Measurements from ENCODE around the gene PHACTR1. TPM values are rescaled to one million over a fixed set of nuclear protein-coding genes. Genes with fewer than 3 reads are reported as not detected.

Gene PHACTR1
- polyA plus RNA-seq, 2 of the 4 experiments (the other 2 are of a cell fraction), result not detected

- 0% methylated on average over 1 of the region's 1 CpG for WGBS (ENCODE audit: missing lambda C conversion rate)
- POLR2A ChIA-PET, result no interaction called here
- no peak for FAIRE-seq
- ATAC-seq, result no peak
- DNase-seq (ENCODE audit: low read depth in 1 of 2, low spot score in 1 of 2), result no peak
- H3K4me1 ChIP-seq, result no peaks in the 10 kb centered on the region
- no peaks in the 10 kb centered on the region for H3K9me3 ChIP-seq
- no peak for TF ChIP-seq JUNB (IDR thresholded peaks at IDR 0.05)
- CTCF ChIA-PET, result no interaction called here
- no peak overlapping the region for H3K4me2 ChIP-seq
- no peak overlapping the region for H3K4me3 ChIP-seq
- H3K27ac ChIP-seq, result no peak overlapping the region
Observed at GRCh38 chr6:12818324-12818723, 101.8 kb downstream of the PHACTR1 start.

- ATAC-seq, result no peak
- no peaks in the 10 kb centered on the region for H3K9me3 ChIP-seq
- no peak for DNase-seq (ENCODE audit: low read depth in 1 of 2, low spot score in 1 of 2)
- no peak overlapping the region for H3K4me3 ChIP-seq
- H3K27ac ChIP-seq, result no peak overlapping the region
- TF ChIP-seq JUNB (IDR thresholded peaks at IDR 0.05), result no peak
- H3K4me1 ChIP-seq, result no peaks in the 10 kb centered on the region
- 36% methylated on average over 8 of the region's 8 CpGs for WGBS (ENCODE audit: missing lambda C conversion rate)
- no peak overlapping the region for H3K4me2 ChIP-seq
- FAIRE-seq, result no peak
- ChIA-PET POLR2A (no interaction called here), CTCF (no interaction called here)
Observed at GRCh38 chr6:12823847-12824246, 107.3 kb downstream of the PHACTR1 start.

DNA sequence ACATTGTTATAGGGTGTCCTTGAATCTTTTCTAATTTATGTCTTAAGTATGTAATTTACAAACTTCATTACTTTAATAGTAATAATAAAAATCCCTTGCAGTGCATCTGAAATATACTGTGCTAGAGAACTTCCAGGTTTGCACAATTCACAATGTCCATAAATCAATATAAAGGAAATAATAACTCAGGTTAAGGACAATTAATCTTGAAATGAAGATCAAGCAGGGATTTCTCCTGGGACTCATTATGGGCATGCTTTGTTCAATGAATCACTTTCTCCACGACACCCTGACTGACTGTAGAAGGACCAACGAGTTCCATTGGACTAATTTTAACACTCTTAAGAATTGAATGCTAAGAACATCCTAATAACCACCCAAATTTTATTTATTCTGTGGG lies 110.0 kb downstream of the PHACTR1 start:
- ChIA-PET POLR2A (no interaction called here), CTCF (no interaction called here)
- H3K4me1 ChIP-seq, result no peaks in the 10 kb centered on the region
- TF ChIP-seq CBX8 (IDR thresholded peaks at IDR 0.05) (no peak; the same call in 1 of the 2 replicates), HDAC2 (IDR thresholded peaks at IDR 0.05) (no peak), EP300 (IDR thresholded peaks at IDR 0.05) (no peak), POLR2A (IDR thresholded peaks at IDR 0.05; ENCODE audit: low read length) (no peak), TFCP2L1 (CRISPR knock-in tag; IDR thresholded peaks at IDR 0.05) (no peak), RARB (CRISPR knock-in tag; IDR thresholded peaks at IDR 0.05) (no peak), RNF2 (IDR thresholded peaks at IDR 0.05; ENCODE audit: borderline replicate concordance, low read depth) (no peak), HOXB13 (CRISPR knock-in tag; IDR thresholded peaks at IDR 0.05; ENCODE audit: low read depth) (no peak), POLR2AphosphoS2 (conservative IDR thresholded peaks at IDR 0.05; ENCODE audit: low read length) (no peak), CHD4 (IDR thresholded peaks at IDR 0.05; ENCODE audit: borderline replicate concordance) (no peak), FOSB (CRISPR knock-in tag; IDR thresholded peaks at IDR 0.05) (no peak), ZSCAN20 (CRISPR knock-in tag; IDR thresholded peaks at IDR 0.05) (no peak), CEBPB (IDR thresholded peaks at IDR 0.05) (no peak), ZFP36 (IDR thresholded peaks at IDR 0.05; ENCODE audit: borderline replicate concordance, partially characterized antibody) (no peak)
- TF ChIP-seq, protein P1, sequence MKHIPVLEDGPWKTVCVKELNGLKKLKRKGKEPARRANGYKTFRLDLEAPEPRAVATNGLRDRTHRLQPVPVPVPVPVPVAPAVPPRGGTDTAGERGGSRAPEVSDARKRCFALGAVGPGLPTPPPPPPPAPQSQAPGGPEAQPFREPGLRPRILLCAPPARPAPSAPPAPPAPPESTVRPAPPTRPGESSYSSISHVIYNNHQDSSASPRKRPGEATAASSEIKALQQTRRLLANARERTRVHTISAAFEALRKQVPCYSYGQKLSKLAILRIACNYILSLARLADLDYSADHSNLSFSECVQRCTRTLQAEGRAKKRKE (CRISPR knock-in tag; IDR thresholded peaks at IDR 0.05; ENCODE audit: low read depth), result no peak
- TF ChIP-seq, protein P2, sequence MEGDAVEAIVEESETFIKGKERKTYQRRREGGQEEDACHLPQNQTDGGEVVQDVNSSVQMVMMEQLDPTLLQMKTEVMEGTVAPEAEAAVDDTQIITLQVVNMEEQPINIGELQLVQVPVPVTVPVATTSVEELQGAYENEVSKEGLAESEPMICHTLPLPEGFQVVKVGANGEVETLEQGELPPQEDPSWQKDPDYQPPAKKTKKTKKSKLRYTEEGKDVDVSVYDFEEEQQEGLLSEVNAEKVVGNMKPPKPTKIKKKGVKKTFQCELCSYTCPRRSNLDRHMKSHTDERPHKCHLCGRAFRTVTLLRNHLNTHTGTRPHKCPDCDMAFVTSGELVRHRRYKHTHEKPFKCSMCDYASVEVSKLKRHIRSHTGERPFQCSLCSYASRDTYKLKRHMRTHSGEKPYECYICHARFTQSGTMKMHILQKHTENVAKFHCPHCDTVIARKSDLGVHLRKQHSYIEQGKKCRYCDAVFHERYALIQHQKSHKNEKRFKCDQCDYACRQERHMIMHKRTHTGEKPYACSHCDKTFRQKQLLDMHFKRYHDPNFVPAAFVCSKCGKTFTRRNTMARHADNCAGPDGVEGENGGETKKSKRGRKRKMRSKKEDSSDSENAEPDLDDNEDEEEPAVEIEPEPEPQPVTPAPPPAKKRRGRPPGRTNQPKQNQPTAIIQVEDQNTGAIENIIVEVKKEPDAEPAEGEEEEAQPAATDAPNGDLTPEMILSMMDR (IDR thresholded peaks at IDR 0.05), result no peak
- TF ChIP-seq, protein P3, sequence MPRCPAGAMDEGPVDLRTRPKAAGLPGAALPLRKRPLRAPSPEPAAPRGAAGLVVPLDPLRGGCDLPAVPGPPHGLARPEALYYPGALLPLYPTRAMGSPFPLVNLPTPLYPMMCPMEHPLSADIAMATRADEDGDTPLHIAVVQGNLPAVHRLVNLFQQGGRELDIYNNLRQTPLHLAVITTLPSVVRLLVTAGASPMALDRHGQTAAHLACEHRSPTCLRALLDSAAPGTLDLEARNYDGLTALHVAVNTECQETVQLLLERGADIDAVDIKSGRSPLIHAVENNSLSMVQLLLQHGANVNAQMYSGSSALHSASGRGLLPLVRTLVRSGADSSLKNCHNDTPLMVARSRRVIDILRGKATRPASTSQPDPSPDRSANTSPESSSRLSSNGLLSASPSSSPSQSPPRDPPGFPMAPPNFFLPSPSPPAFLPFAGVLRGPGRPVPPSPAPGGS (IDR thresholded peaks at IDR 0.05), result no peak
- ATAC-seq (no peak), FAIRE-seq (no peak), DNase-seq (ENCODE audit: low read depth in 1 of 2, low spot score in 1 of 2) (no peak)
- WGBS (ENCODE audit: missing lambda C conversion rate), result 4% methylated on average over 2 of the region's 2 CpGs
- H3K4me3 ChIP-seq, result no peak overlapping the region
- H3K9me3 ChIP-seq, result no peaks in the 10 kb centered on the region
- no peak overlapping the region for H3K27ac ChIP-seq
- H3K4me2 ChIP-seq, result no peak overlapping the region

DNA sequence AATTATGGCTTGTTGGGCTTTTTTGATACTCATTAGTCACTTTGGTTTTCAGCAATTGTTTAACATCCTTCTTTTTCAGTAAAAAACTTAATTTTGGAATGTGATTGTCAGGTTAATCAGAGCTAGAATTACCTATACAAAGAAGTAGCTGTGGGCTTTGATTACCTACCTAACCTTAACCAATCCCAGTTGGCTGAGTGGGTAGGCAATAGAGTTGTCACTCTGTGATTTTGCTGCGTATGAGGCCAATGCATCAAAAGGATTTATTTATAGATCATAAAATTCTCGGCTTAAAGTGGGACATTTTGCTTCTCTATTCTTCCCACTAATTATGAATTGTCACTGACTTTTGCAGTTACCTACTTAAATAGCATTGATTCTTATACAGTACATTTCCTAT lies 111.4 kb downstream of the PHACTR1 start:
- FAIRE-seq, result no peak
- TF ChIP-seq TP53 (CRISPR knock-in tag; IDR thresholded peaks at IDR 0.05) (no peak), SMC3 (IDR thresholded peaks at IDR 0.05) (no peak), ZNF302 (CRISPR knock-in tag; IDR thresholded peaks at IDR 0.05) (no peak), E2F6 (IDR thresholded peaks at IDR 0.05; ENCODE audit: borderline replicate concordance, low read depth) (no peak), HMGXB4 (CRISPR knock-in tag; IDR thresholded peaks at IDR 0.05; ENCODE audit: borderline replicate concordance) (no peak), KDM5A (IDR thresholded peaks at IDR 0.05) (no peak), ZFP36 (IDR thresholded peaks at IDR 0.05; ENCODE audit: borderline replicate concordance, partially characterized antibody) (no peak)
- TF ChIP-seq, protein P2 (IDR thresholded peaks at IDR 0.05), result no peak

More for the DNA sequence above, 111.4 kb downstream of the PHACTR1 start:
- no peak for DNase-seq (ENCODE audit: low read depth in 1 of 2, low spot score in 1 of 2)
- 38% methylated on average over 2 of the region's 2 CpGs for WGBS (ENCODE audit: missing lambda C conversion rate)
- ATAC-seq, result no peak
- no peak overlapping the region for H3K27ac ChIP-seq
- H3K4me3 ChIP-seq, result no peak overlapping the region
- no peak overlapping the region for H3K4me2 ChIP-seq
- POLR2A ChIA-PET, result no interaction called here
- H3K9me3 ChIP-seq, result no peaks in the 10 kb centered on the region
- no peaks in the 10 kb centered on the region for H3K4me1 ChIP-seq
- CTCF ChIA-PET, result no interaction called here

Measured in A549 (cell line).